PFSK-1 (cell line): ENCODE results near the gene SEC11C.

Experiments
- POLR2AphosphoS5 ChIP-seq: IDR thresholded peaks from 2 replicates; pipeline ENCODE4 v1.6.1; 2012; ENCODE audit warnings: low read depth, mild to moderate bottlenecking, control low read depth, low read length, moderate library complexity
- REST ChIP-seq, 2 experiments: IDR thresholded peaks; 2 replicates each; pipeline versions ENCODE4 v1.6.1 to v1.8.0; 2011 to 2012; ENCODE audit warnings: low read depth in 2 of 2, low read length in 2 of 2, control low read depth in 1 of 2, inconsistent platforms in 1 of 2, mild to moderate bottlenecking in 1 of 2, moderate library complexity in 1 of 2; ENCODE audit not compliant: insufficient read depth in 1 of 2

DNA sequence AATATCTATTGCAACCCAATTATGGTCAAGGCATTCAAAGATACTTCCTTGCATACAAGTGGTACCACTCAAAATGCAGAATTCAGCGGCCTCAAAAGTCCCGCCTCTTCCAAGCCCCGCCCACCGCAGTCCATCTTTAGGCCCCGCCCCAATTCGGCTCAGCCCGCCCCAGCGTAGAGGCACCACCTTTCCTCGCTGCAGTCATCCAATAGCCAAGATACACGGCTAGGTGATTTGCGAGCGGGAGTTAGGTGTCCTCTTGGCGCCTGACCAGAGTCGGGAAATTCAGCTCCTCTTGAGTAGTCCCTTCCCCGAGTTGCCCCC is 431 bp upstream of the SEC11C start:
- TF ChIP-seq POLR2AphosphoS5 = no peak
- TF ChIP-seq REST (IDR thresholded peaks at IDR 0.05; ENCODE audit: insufficient read depth in 1 of 2, low read depth in 2 of 2, low read length in 2 of 2) = no peak
